HCT116 (cell line): Measurements from ENCODE around the gene SLAIN1. TPM values are rescaled to one million over a fixed set of nuclear protein-coding genes. Genes with fewer than 3 reads are reported as not detected.

Experiments used
- ATAC-seq: fragments of 200-7000 bp; cut with Tn5 transposase; 2 replicates; pipeline ENCODE4 v1.9.1; 2020; ENCODE audit warnings: mild to moderate bottlenecking, moderate library complexity
- BruUV-seq: library from RNA; stranded (reverse); fragments of 400-500 nt; replicated peaks from 2 replicates; lab custom pipeline; 2021; lab: Mats Ljungman, UMichigan
- CTCF ChIA-PET: fragments of 300-600 bp; sonication (Branson Sonifier 250); formaldehyde crosslinking; loops from one replicate; lab custom pipeline; 2021; ENCODE audit warnings: antibody characterized with exemption; lab: Charles Lee
- POLR2A ChIA-PET: fragments of 300-600, 350-600 bp; sonication (Branson Sonifier 250); formaldehyde crosslinking; loops from one replicate; lab custom pipeline; 2021; ENCODE audit warnings: antibody characterized with exemption; lab: Charles Lee
- RAD21 ChIA-PET, 2 experiments: fragments of 300-600 bp; sonication (Branson Sonifier 250); formaldehyde crosslinking; loops; one replicate each; lab custom pipeline; 2023; ENCODE audit warnings: low total read pairs in 2 of 2; ENCODE audit not compliant: uncharacterized antibody in 2 of 2, unreplicated experiment in 2 of 2, low non-redundant PET in 1 of 2; lab: Charles Lee
- DNase-seq: peaks from one replicate; pipeline ENCODE4 v3.0.0-alpha.2; 2010; ENCODE audit warnings: low read depth, low spot score
- H2AFZ ChIP-seq: fragments of 200-600 bp; shearing (Covaris generic), sonication (generic); 2 replicates; pipeline ENCODE4 v1.6.1; 2017; ENCODE audit warnings: low read depth, mixed run types, mixed read lengths, antibody characterized with exemption, low read length; ENCODE audit not compliant: poor library complexity, severe bottlenecking
- H3K27ac ChIP-seq: 2 replicates; pipeline ENCODE4 v1.5.1; 2012; ENCODE audit warnings: low read depth, low read length
- H3K27me3 ChIP-seq: fragments of 200-600 bp; sonication (generic); 2 replicates; pipeline ENCODE4 v1.6.1; 2016; ENCODE audit warnings: mixed run types, low read length, mixed read lengths; ENCODE audit not compliant: insufficient read depth
- H3K36me3 ChIP-seq, 2 experiments: fragments of 200-500 bp in 1 of 2; fragments of 200-600 bp in 1 of 2; sonication (Bioruptor generic) in 1 of 2; sonication (generic) in 1 of 2; 2 replicates each; pipeline versions ENCODE4 v1.5.1 to v1.6.1; 2014 to 2016; ENCODE audit warnings: low read length in 2 of 2, inconsistent platforms in 1 of 2, mixed read lengths in 1 of 2, mixed run types in 1 of 2; ENCODE audit not compliant: insufficient read depth in 2 of 2, control insufficient read depth in 1 of 2
- H3K4me1 ChIP-seq, 2 experiments: fragments of 200-600 bp in 1 of 2; sonication (generic) in 1 of 2; 2 replicates each; pipeline versions ENCODE4 v1.5.1 to v1.6.1; 2012 to 2017; ENCODE audit warnings: low read length in 2 of 2, inconsistent platforms in 1 of 2, mild to moderate bottlenecking in 1 of 2, mixed read lengths in 1 of 2, mixed run types in 1 of 2, moderate library complexity in 1 of 2; ENCODE audit not compliant: insufficient read depth in 2 of 2, control insufficient read depth in 1 of 2
- H3K4me2 ChIP-seq: fragments of 200-600 bp; sonication (generic); 2 replicates; pipeline ENCODE4 v1.6.1; 2017; ENCODE audit warnings: mixed run types, low read length, mixed read lengths
- H3K4me3 ChIP-seq, 2 experiments: fragments of 200-600 bp in 1 of 2; sonication (generic) in 1 of 2; replicated peaks in 1 of 2; 2 replicates each; pipeline ENCODE4 v1.5.1; 2011 to 2016; ENCODE audit warnings: low read length in 2 of 2, control low read depth in 1 of 2, low read depth in 1 of 2, mild to moderate bottlenecking in 1 of 2, mixed read lengths in 1 of 2, mixed run types in 1 of 2
- H3K79me2 ChIP-seq: fragments of 200-600 bp; sonication (generic); 2 replicates; pipeline ENCODE4 v1.6.1; 2017; ENCODE audit warnings: mild to moderate bottlenecking, mixed run types, low read length, moderate library complexity, mixed read lengths; ENCODE audit not compliant: insufficient read depth
- H3K9ac ChIP-seq: fragments of 200-600 bp; sonication (generic); 2 replicates; pipeline ENCODE4 v1.6.1; 2016; ENCODE audit warnings: low read length, mixed read lengths
- H3K9me2 ChIP-seq: fragments of 200-600 bp; sonication (generic), shearing (Covaris generic); 2 replicates; pipeline ENCODE4 v1.6.1; 2017; ENCODE audit warnings: mixed run types, mild to moderate bottlenecking, moderate library complexity; ENCODE audit not compliant: insufficient read depth
- H3K9me3 ChIP-seq, 2 experiments: fragments of 200-500 bp in 1 of 2; fragments of 200-600 bp in 1 of 2; sonication (Bioruptor generic) in 1 of 2; sonication (generic) in 1 of 2; 2 replicates each; pipeline ENCODE4 v1.6.1; 2014 to 2017; ENCODE audit warnings: low read length in 2 of 2, mixed read lengths in 2 of 2, inconsistent platforms in 1 of 2, low read depth in 1 of 2, mild to moderate bottlenecking in 1 of 2, mixed run types in 1 of 2, moderate library complexity in 1 of 2; ENCODE audit not compliant: control insufficient read depth in 1 of 2, insufficient read depth in 1 of 2
- H4K20me1 ChIP-seq: fragments of 200-600 bp; sonication (generic), shearing (Covaris generic); 2 replicates; pipeline ENCODE4 v1.6.1; 2017; ENCODE audit warnings: mixed run types, mild to moderate bottlenecking, moderate library complexity; ENCODE audit not compliant: insufficient read depth
- CBX3 ChIP-seq: IDR thresholded peaks from 2 replicates; pipeline ENCODE4 v1.6.1; 2012; ENCODE audit warnings: low read depth
- CEBPB ChIP-seq: IDR thresholded peaks from 2 replicates; pipeline ENCODE4 v1.6.1; 2012; ENCODE audit warnings: low read depth
- EGR1 ChIP-seq: IDR thresholded peaks from 2 replicates; pipeline ENCODE4 v1.6.1; 2012; ENCODE audit warnings: low read depth
- EZH2 ChIP-seq: fragments of 200-600 bp; sonication (generic); IDR thresholded peaks from 2 replicates; pipeline ENCODE4 v1.6.1; 2017; ENCODE audit warnings: antibody characterized with exemption, mixed run types
- EZH2phosphoT487 ChIP-seq: fragments of 200-600 bp; IDR thresholded peaks from 2 replicates; pipeline ENCODE4 v1.6.1; 2018; ENCODE audit warnings: antibody characterized with exemption, borderline replicate concordance
- JUND ChIP-seq: IDR thresholded peaks from 2 replicates; pipeline ENCODE4 v1.6.1; 2012
- POLR2A ChIP-seq: IDR thresholded peaks from 2 replicates; pipeline ENCODE4 v1.7.0; 2011; ENCODE audit warnings: borderline replicate concordance; ENCODE audit not compliant: insufficient read depth, insufficient read length; ENCODE audit errors: extremely low read depth
- POLR2AphosphoS5 ChIP-seq: IDR thresholded peaks from 2 replicates; pipeline ENCODE4 v1.6.1; 2011; ENCODE audit warnings: mild to moderate bottlenecking, low read depth, low read length, moderate library complexity
- SIN3A ChIP-seq: IDR thresholded peaks from 2 replicates; pipeline ENCODE4 v1.6.1; 2012; ENCODE audit warnings: low read depth
- SRF ChIP-seq: IDR thresholded peaks from 2 replicates; pipeline ENCODE4 v1.6.1; 2012; ENCODE audit warnings: low read depth
- TCF7L2 ChIP-seq: IDR thresholded peaks from 2 replicates; pipeline ENCODE4 v1.7.0; 2011; ENCODE audit warnings: borderline replicate concordance, inconsistent platforms; ENCODE audit not compliant: insufficient read depth, insufficient read length; ENCODE audit errors: extremely low read depth
- YY1 ChIP-seq: IDR thresholded peaks from 2 replicates; pipeline ENCODE4 v1.6.1; 2011; ENCODE audit warnings: low read length, low read depth, moderate library complexity, mild to moderate bottlenecking; ENCODE audit not compliant: insufficient replicate concordance; ENCODE audit errors: extremely low read depth
- ZFX ChIP-seq: fragments of 450-650 bp; IDR thresholded peaks from 2 replicates; pipeline ENCODE4 v1.6.1; 2017
- intact Hi-C: fragments of 100-400 bp; cut with micrococcal nuclease; formaldehyde crosslinking; loops from 2 replicates; pipeline ENCODE4 v1.10.0; 2022
- total RNA-seq: library from RNA; stranded (reverse); gene quantifications from one replicate; pipeline ENCODE4 v1.2.1, GENCODE V29; 2021; ENCODE audit not compliant: unreplicated experiment
- TF ChIP-seq, protein P1 (sequence below): IDR thresholded peaks from 2 replicates; pipeline ENCODE4 v1.6.1; 2012; ENCODE audit warnings: low read depth
- TF ChIP-seq, protein P2 (sequence below): IDR thresholded peaks from 2 replicates; pipeline ENCODE4 v1.6.1; 2012

SLAIN1 gene
- total RNA-seq, 1 experiment from 2014 or later, result 0.34 TPM

DNA sequence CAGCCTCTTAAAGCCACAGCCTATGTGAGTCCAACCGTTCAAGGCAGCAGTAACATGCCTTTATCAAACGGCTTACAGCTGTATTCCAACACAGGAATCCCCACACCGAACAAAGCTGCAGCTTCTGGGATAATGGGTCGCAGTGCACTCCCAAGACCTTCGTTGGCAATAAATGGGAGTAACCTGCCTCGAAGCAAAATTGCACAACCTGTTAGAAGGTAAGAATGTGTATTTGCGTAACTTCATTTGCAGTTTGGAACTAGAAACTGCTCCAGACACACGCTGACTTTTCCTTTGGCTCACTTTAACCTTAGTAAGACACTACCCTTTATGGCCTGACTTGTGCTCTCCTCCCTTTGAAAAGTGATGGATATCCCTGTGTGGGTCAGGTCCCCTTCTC lies 63.4 kb downstream of the SLAIN1 start:
- TF ChIP-seq EZH2 (no peak), EZH2phosphoT487 (no peak)
- TF ChIP-seq, protein P1, sequence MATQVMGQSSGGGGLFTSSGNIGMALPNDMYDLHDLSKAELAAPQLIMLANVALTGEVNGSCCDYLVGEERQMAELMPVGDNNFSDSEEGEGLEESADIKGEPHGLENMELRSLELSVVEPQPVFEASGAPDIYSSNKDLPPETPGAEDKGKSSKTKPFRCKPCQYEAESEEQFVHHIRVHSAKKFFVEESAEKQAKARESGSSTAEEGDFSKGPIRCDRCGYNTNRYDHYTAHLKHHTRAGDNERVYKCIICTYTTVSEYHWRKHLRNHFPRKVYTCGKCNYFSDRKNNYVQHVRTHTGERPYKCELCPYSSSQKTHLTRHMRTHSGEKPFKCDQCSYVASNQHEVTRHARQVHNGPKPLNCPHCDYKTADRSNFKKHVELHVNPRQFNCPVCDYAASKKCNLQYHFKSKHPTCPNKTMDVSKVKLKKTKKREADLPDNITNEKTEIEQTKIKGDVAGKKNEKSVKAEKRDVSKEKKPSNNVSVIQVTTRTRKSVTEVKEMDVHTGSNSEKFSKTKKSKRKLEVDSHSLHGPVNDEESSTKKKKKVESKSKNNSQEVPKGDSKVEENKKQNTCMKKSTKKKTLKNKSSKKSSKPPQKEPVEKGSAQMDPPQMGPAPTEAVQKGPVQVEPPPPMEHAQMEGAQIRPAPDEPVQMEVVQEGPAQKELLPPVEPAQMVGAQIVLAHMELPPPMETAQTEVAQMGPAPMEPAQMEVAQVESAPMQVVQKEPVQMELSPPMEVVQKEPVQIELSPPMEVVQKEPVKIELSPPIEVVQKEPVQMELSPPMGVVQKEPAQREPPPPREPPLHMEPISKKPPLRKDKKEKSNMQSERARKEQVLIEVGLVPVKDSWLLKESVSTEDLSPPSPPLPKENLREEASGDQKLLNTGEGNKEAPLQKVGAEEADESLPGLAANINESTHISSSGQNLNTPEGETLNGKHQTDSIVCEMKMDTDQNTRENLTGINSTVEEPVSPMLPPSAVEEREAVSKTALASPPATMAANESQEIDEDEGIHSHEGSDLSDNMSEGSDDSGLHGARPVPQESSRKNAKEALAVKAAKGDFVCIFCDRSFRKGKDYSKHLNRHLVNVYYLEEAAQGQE, result no peak
- H3K79me2 ChIP-seq, result no peaks in the 10 kb centered on the region
- no peak for DNase-seq
- H3K9me2 ChIP-seq, result no peaks in the 10 kb centered on the region
- no peak for ATAC-seq
- no peaks in the 10 kb centered on the region for H4K20me1 ChIP-seq
- no peak overlapping the region for H3K4me2 ChIP-seq
- no peaks in the 10 kb centered on the region for H3K36me3 ChIP-seq
- no peak overlapping the region for H3K9ac ChIP-seq
- ChIA-PET POLR2A (no interaction called here), CTCF (no interaction called here), RAD21 (no interaction called here)
- H3K4me1 ChIP-seq, result no peaks in the 10 kb centered on the region
- no peak overlapping the region for H2AFZ ChIP-seq
- BruUV-seq, result no TSS peak
- no peak overlapping the region for H3K27ac ChIP-seq
- H3K9me3 ChIP-seq, result no peaks in the 10 kb centered on the region
- no peak overlapping the region for H3K4me3 ChIP-seq
- intact Hi-C loops, result no loop called here
- H3K27me3 ChIP-seq, result peaks cover 14% of the 10 kb centered on the region; the same call in 1 of the 2 replicates

DNA sequence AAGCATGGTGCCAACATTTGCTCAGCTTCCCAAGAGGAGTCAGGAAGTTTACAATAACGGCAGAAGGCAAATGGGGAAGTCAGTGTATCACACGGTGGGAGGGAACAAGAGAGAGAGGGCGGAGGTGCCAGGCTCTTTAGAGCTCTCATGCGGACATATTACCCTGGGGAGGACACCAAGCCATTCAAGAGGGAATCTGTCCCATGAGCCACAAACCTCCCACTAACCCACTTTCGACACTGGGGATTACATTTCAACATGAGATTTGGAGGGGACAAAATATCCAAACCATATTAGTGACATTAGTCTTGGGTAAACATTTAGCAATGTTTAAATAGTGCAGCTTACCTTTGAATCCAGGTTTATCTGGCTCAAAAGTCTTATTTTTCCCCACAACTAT lies 69.9 kb downstream of the SLAIN1 start:
- POLR2A ChIA-PET, result no interaction called here
- no peaks in the 10 kb centered on the region for H3K4me1 ChIP-seq
- TF ChIP-seq CEBPB, result no peak
- TF ChIP-seq POLR2AphosphoS5, result no peak
- TF ChIP-seq, protein P1, result no peak
- no peak for TF ChIP-seq POLR2A
- TF ChIP-seq CBX3, result no peak
- TF ChIP-seq, protein P2, sequence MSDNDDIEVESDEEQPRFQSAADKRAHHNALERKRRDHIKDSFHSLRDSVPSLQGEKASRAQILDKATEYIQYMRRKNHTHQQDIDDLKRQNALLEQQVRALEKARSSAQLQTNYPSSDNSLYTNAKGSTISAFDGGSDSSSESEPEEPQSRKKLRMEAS, result no peak
- no peak for TF ChIP-seq YY1
- no peak for TF ChIP-seq SIN3A
- TF ChIP-seq JUND, result no peak
- TF ChIP-seq ZFX, result no peak
- TF ChIP-seq SRF, result no peak
- no peak for TF ChIP-seq EGR1
- TF ChIP-seq TCF7L2, result no peak

More for the DNA sequence above, 69.9 kb downstream of the SLAIN1 start:
- ChIA-PET CTCF (no interaction called here), RAD21 (no interaction called here)
- ATAC-seq, result no peak
- Histone ChIP-seq H3K9me2 (no peaks in the 10 kb centered on the region), H3K36me3 (no peaks in the 10 kb centered on the region), H3K27me3 (no peaks in the 10 kb centered on the region), H3K79me2 (no peaks in the 10 kb centered on the region), H2AFZ (no peak overlapping the region), H3K9ac (no peak overlapping the region), H4K20me1 (no peaks in the 10 kb centered on the region), H3K4me3 (no peak overlapping the region), H3K9me3 (no peaks in the 10 kb centered on the region), H3K4me2 (no peak overlapping the region), H3K27ac (no peak overlapping the region)
- BruUV-seq, result no TSS peak
- DNase-seq, result no peak
- intact Hi-C loops, result no loop called here
